Testis (tissue), 3 donors: ENCODE data around the gene DYNC1I1. TPM values are rescaled to one million over a fixed set of nuclear protein-coding genes. Genes with fewer than 3 reads are reported as not detected.

Source experiments
- DNase-seq: peaks from one replicate; pipeline ENCODE4 v3.0.0-alpha.2; 2019
- H3K27ac ChIP-seq, 2 donors: fragments of 200-600 bp; sonication (generic); one replicate each; pipeline ENCODE4 v1.5.1; 2019
- H3K27me3 ChIP-seq: fragments of 200-600 bp; sonication (generic); one replicate; pipeline ENCODE4 v1.5.1; 2019
- H3K36me3 ChIP-seq: fragments of 200-600 bp; sonication (generic); one replicate; pipeline ENCODE4 v1.5.1; 2017; ENCODE audit warnings: low read depth; ENCODE audit errors: missing control alignments
- H3K4me1 ChIP-seq: fragments of 200-600 bp; sonication (generic); one replicate; pipeline ENCODE4 v1.5.1; 2019
- H3K4me3 ChIP-seq, 2 donors: fragments of 200-600 bp; sonication (generic); one replicate each; pipeline ENCODE4 v1.5.1; 2017 to 2019
- H3K9me3 ChIP-seq: fragments of 200-600 bp; sonication (generic); one replicate; pipeline ENCODE4 v1.5.1; 2017
- POLR2A ChIP-seq: fragments of 450-650 bp; IDR thresholded peaks from one replicate; pipeline ENCODE4 v1.6.1; 2017; ENCODE audit warnings: antibody characterized with exemption, mild to moderate bottlenecking, moderate library complexity
- WGBS, 2 donors: methylation state at CpG; one replicate each; pipeline ENCODE4 v1.1.5; 2018; 5-methylcytosine and 5-hydroxymethylcytosine counted together
- intact Hi-C: fragments of 100-400 bp; cut with DNase I; formaldehyde crosslinking; loops from one replicate; pipeline ENCODE4 v1.15.1; 2023; ENCODE audit warnings: low total_unique reads
- polyA plus RNA-seq: library from polyadenylated mRNA; stranded (reverse); fragments of 350-450 nt; fragmentation: Illumina TruSeq; extraction: RNeasy Lipid Tissue Mini Kit (QIAGEN cat#74804); gene quantifications from one replicate; pipeline ENCODE4 v1.2.3, GENCODE V29; 2014; ENCODE audit warnings: low read depth, low replicate concordance; ENCODE audit not compliant: insufficient read depth
- total RNA-seq, 2 donors: library from RNA; depleted of rRNA; stranded (reverse); fragments of >200 nt; gene quantifications; one replicate each; pipeline ENCODE4 v1.2.3, GENCODE V29; 2016
- TF ChIP-seq, protein P1 (sequence below), 3 experiments: fragments of 450-650 bp in 2 of 3; fragments of 200-600 bp in 1 of 3; sonication (generic) in 1 of 3; IDR thresholded peaks; one replicate each; pipeline ENCODE4 v1.5.1; 2016 to 2019; ENCODE audit warnings: antibody characterized with exemption in 3 of 3, mild to moderate bottlenecking in 2 of 3, moderate library complexity in 1 of 3

DYNC1I1 gene
- total and polyA plus RNA-seq, 3 donors from 2014 or later = 3.7 to 7.1 (median 5.0) TPM

DNA sequence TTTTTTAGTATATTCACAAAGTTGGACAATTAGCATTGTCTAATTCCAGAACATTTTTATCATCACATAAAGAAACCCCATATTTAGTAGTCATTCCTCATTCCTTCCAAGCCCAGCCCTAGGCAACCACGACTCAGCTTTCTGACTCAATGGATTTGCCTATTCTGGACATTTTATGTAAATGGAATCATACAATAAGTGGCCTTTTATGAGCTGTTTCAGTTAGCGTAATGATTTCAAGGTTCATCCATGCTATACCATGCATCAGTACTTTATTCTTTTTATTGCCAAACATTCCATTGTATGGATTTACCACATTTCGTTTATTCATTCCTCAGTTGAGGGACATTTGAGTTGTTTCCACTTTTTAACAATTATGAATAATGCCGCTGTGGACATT is 249.2 kb downstream of the DYNC1I1 start:
- 92 to 93% methylated on average over 4 of the region's 4 CpGs for WGBS, 2 donors
- no peaks in the 10 kb centered on the region for H3K36me3 ChIP-seq
- H3K4me3 ChIP-seq = no peak overlapping the region
- intact Hi-C loops = no loop called here
- peaks cover 4% of the 10 kb centered on the region for H3K4me1 ChIP-seq
- H3K9me3 ChIP-seq = no peaks in the 10 kb centered on the region
- no peak for DNase-seq
- no peak for TF ChIP-seq POLR2A
- TF ChIP-seq, protein P1, sequence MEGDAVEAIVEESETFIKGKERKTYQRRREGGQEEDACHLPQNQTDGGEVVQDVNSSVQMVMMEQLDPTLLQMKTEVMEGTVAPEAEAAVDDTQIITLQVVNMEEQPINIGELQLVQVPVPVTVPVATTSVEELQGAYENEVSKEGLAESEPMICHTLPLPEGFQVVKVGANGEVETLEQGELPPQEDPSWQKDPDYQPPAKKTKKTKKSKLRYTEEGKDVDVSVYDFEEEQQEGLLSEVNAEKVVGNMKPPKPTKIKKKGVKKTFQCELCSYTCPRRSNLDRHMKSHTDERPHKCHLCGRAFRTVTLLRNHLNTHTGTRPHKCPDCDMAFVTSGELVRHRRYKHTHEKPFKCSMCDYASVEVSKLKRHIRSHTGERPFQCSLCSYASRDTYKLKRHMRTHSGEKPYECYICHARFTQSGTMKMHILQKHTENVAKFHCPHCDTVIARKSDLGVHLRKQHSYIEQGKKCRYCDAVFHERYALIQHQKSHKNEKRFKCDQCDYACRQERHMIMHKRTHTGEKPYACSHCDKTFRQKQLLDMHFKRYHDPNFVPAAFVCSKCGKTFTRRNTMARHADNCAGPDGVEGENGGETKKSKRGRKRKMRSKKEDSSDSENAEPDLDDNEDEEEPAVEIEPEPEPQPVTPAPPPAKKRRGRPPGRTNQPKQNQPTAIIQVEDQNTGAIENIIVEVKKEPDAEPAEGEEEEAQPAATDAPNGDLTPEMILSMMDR (IDR thresholded peaks at IDR 0.05) = no peak
- no peaks in the 10 kb centered on the region for H3K27me3 ChIP-seq
- H3K27ac ChIP-seq = no peak overlapping the region

DNA sequence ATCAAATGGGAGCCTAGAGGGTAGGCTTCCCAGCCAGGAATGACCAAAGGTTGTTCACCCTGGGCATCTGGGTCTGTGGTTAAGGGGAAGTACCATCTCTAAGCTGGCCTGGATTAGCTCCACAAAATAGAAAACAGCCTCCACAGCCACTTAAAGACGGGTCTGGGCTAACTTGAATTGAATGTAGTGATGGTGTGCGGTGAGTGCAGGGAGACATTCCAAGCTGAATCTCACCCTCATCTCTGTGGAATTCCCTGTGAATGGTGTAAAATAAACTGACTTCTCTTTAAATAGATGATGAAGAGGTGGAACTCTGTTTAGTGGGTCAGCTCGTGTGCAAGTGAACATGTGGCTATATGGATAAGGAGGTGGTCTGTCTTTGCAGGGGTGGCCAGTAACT is 251.0 kb downstream of the DYNC1I1 start:
- Histone ChIP-seq H3K27ac (no peak overlapping the region), H3K9me3 (no peaks in the 10 kb centered on the region), H3K36me3 (no peaks in the 10 kb centered on the region), H3K4me3 (no peak overlapping the region), H3K4me1 (no peaks in the 10 kb centered on the region), H3K27me3 (no peaks in the 10 kb centered on the region)
- DNase-seq = no peak
- 76 to 95% methylated on average over 3 of the region's 3 CpGs for WGBS, 2 donors
- intact Hi-C loops = no loop called here
- TF ChIP-seq, protein P1 (IDR thresholded peaks at IDR 0.05) = no peak
- no peak for TF ChIP-seq POLR2A

DNA sequence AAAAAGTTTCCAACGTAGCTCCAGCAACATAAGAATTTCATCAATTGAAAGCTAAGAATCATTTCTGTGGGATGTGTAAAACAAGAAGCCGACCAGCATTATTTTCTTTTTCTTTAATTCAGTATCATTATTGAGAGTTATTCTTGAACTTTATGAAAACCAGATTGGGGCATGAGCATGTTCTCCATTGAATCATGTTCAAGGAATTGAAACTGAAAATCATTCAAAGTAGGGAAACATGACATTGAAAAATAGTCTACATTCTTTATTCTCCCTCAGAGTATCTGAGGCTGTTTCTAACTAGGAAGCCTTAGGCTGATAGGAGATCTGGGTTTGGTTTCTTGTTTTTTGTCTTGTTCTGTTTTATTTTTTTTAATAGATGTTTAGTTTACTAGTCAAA is 253.7 kb downstream of the DYNC1I1 start:
- no peak for TF ChIP-seq POLR2A
- TF ChIP-seq, protein P1 (IDR thresholded peaks at IDR 0.05) = no peak
- Histone ChIP-seq H3K27me3 (no peaks in the 10 kb centered on the region), H3K27ac (no peak overlapping the region), H3K4me1 (no peaks in the 10 kb centered on the region), H3K9me3 (no peaks in the 10 kb centered on the region), H3K36me3 (no peaks in the 10 kb centered on the region), H3K4me3 (no peak overlapping the region)
- DNase-seq = no peak
- WGBS, 2 donors = 78 to 92% methylated on average over 2 of the region's 2 CpGs
- intact Hi-C loops = no loop called here

DNA sequence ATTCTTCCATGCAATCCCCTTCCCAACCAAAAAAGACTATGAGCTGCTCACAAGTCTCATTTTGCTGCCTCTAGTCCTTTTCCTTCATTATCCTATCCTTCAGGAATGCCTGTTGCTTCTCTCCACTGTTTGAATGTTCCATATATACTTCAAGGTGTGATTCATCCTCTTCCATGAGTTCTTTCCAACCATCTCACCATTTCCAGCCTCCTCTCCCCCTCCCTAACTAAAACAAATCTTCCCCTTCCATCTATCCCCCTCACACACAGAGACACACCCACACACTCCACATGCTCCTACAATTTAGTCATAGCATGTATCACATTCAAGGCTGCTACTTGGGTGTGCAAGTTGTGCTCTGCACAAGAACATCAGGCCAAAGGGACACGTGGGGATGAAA is 254.3 kb downstream of the DYNC1I1 start:
- WGBS, 2 donors = 77 to 89% methylated on average over 1 of the region's 1 CpG
- H3K4me1 ChIP-seq = no peaks in the 10 kb centered on the region

DNA sequence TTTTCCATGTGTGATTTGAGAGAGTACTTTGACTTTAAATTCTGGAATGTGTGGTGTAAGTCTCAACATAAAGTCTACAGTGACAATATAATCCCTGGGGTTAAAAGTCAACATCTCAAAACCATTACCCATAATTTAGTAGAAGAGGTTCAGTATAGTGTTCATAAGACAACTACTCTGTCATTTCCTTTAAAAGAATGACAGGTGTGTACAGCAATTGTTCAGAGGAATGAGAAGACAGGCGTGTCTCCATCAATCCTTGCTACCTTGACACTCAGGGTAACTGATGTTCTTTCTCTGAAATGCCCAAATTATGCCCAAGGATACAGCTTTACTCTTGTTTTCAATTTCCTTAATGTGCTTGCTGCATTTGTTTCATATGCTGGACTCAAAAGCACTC is 256.4 kb downstream of the DYNC1I1 start:
- Histone ChIP-seq H3K9me3 (no peaks in the 10 kb centered on the region), H3K4me1 (no peaks in the 10 kb centered on the region), H3K27me3 (no peaks in the 10 kb centered on the region), H3K4me3 (no peak overlapping the region), H3K36me3 (no peaks in the 10 kb centered on the region), H3K27ac (no peak overlapping the region)
- TF ChIP-seq POLR2A = no peak
- TF ChIP-seq, protein P1 (IDR thresholded peaks at IDR 0.05) = no peak
- intact Hi-C loops = no loop called here
- DNase-seq = no peak
- WGBS, 2 donors = 95 to 97% methylated on average over 1 of the region's 1 CpG

More for the DNA sequence above, 254.3 kb downstream of the DYNC1I1 start:
- Histone ChIP-seq H3K27me3 (no peaks in the 10 kb centered on the region), H3K27ac (no peak overlapping the region), H3K4me3 (no peak overlapping the region), H3K36me3 (no peaks in the 10 kb centered on the region), H3K9me3 (no peaks in the 10 kb centered on the region)
- no peak for TF ChIP-seq POLR2A
- intact Hi-C loops = no loop called here
- DNase-seq = no peak
